HEK293 (cell line): ENCODE results near the gene ASCL2.

Experiments
- CTCF ChIP-seq: fragments of 450-650 bp; formaldehyde crosslinking; IDR thresholded peaks from 2 replicates; pipeline ENCODE4 v1.5.1; 2016; ENCODE audit warnings: missing biosample characterization, missing genetic modification characterization
- KLF10 ChIP-seq: fragments of 450-650 bp; IDR thresholded peaks from 2 replicates; pipeline ENCODE4 v1.5.1; 2018; ENCODE audit warnings: missing biosample characterization, mild to moderate bottlenecking, missing genetic modification characterization
- MZF1 ChIP-seq: fragments of 450-650 bp; formaldehyde crosslinking; IDR thresholded peaks from 2 replicates; pipeline ENCODE4 v1.5.1; 2017; ENCODE audit warnings: missing biosample characterization, missing genetic modification characterization, borderline replicate concordance
- OSR2 ChIP-seq: fragments of 450-650 bp; formaldehyde crosslinking; IDR thresholded peaks from 2 replicates; pipeline ENCODE4 v1.5.1; 2016; ENCODE audit warnings: missing biosample characterization, missing genetic modification characterization
- PATZ1 ChIP-seq: fragments of 450-650 bp; formaldehyde crosslinking; IDR thresholded peaks from 2 replicates; pipeline ENCODE4 v1.5.1; 2016; ENCODE audit warnings: missing biosample characterization, missing genetic modification characterization
- PBX3 ChIP-seq: sonication (generic); formaldehyde crosslinking; IDR thresholded peaks from 2 replicates; pipeline ENCODE4 v1.8.1; 2022; ENCODE audit warnings: mild to moderate bottlenecking, moderate library complexity, missing genetic modification reagents
- REST ChIP-seq: fragments of 450-650 bp; formaldehyde crosslinking; IDR thresholded peaks from 2 replicates; pipeline ENCODE4 v1.5.1; 2016; ENCODE audit warnings: missing biosample characterization, missing genetic modification characterization
- ZBTB1 ChIP-seq: fragments of 450-650 bp; formaldehyde crosslinking; IDR thresholded peaks from 2 replicates; pipeline ENCODE4 v1.5.1; 2016; ENCODE audit warnings: missing biosample characterization, missing genetic modification characterization
- ZBTB49 ChIP-seq: fragments of 450-650 bp; formaldehyde crosslinking; IDR thresholded peaks from 2 replicates; pipeline ENCODE4 v1.5.1; 2016; ENCODE audit warnings: missing biosample characterization, missing genetic modification characterization, low read depth
- ZFP41 ChIP-seq: fragments of 450-650 bp; formaldehyde crosslinking; IDR thresholded peaks from 2 replicates; pipeline ENCODE4 v1.5.1; 2016; ENCODE audit warnings: missing biosample characterization, missing genetic modification characterization, borderline replicate concordance
- ZNF274 ChIP-seq, 2 experiments: fragments of 200-500 bp in 1 of 2; fragments of 450-650 bp in 1 of 2; sonication (Bioruptor generic) in 1 of 2; formaldehyde crosslinking in 1 of 2; IDR thresholded peaks; 2 replicates each; pipeline versions ENCODE4 v1.5.1 to v1.6.1; 2014 to 2016; ENCODE audit warnings: borderline replicate concordance in 1 of 2, inconsistent platforms in 1 of 2, low read length in 1 of 2, missing biosample characterization in 1 of 2, missing genetic modification characterization in 1 of 2
- ZNF704 ChIP-seq: fragments of 450-650 bp; formaldehyde crosslinking; IDR thresholded peaks from 2 replicates; pipeline ENCODE4 v1.5.1; 2016; ENCODE audit warnings: missing biosample characterization, missing genetic modification characterization

GRCh38 chr11:2233693-2234455 is 36.5 kb downstream of the ASCL2 start:
- no peak for TF ChIP-seq ZNF704 (tag by site-specific recombination)
- no peak for TF ChIP-seq ZFP41 (tag by site-specific recombination)
- no peak for TF ChIP-seq KLF10 (tag by site-specific recombination)
- no peak for TF ChIP-seq PBX3 (CRISPR knock-in tag)
- no peak for TF ChIP-seq REST
- no peak for TF ChIP-seq ZBTB49
- TF ChIP-seq PATZ1 (tag by site-specific recombination): no peak
- no peak for TF ChIP-seq ZBTB1 (tag by site-specific recombination)
- no peak for TF ChIP-seq ZNF274 (IDR thresholded peaks at IDR 0.05; ENCODE audit: low read length)
- TF ChIP-seq ZNF274 (tag by site-specific recombination; IDR thresholded peaks at IDR 0.05; ENCODE audit: borderline replicate concordance): no peak
- TF ChIP-seq MZF1 (tag by site-specific recombination): no peak
- TF ChIP-seq CTCF: no peak
- no peak for TF ChIP-seq OSR2 (tag by site-specific recombination)
